Endodermal cell (in vitro differentiated cells): ENCODE measurements around the gene TMCO1. TPM values are rescaled to one million over a fixed set of nuclear protein-coding genes. Genes with fewer than 3 reads are reported as not detected.
A peak's percentile ranks its signal among the peaks of the same experiment; 100 is the strongest.

ENCODE experiments used
- DNase-seq: peaks from one replicate; pipeline ENCODE4 v3.0.0-alpha.2; 2017
- H3K27ac ChIP-seq: 2 replicates; pipeline ENCODE4 v1.5.1; 2013; ENCODE audit warnings: mild to moderate bottlenecking, low read depth, low read length, moderate library complexity
- H3K27me3 ChIP-seq: 2 replicates; pipeline ENCODE4 v1.6.1; 2013; ENCODE audit warnings: mild to moderate bottlenecking, low read length, moderate library complexity; ENCODE audit not compliant: insufficient read depth, control insufficient read depth, poor library complexity, severe bottlenecking
- H3K36me3 ChIP-seq: 2 replicates; pipeline ENCODE4 v1.7.0; 2013; ENCODE audit warnings: mild to moderate bottlenecking, low read length, moderate library complexity; ENCODE audit not compliant: control insufficient read depth, insufficient read depth
- H3K4me1 ChIP-seq: one replicate; pipeline ENCODE4 v1.7.0; 2013; ENCODE audit warnings: low read length; ENCODE audit not compliant: control insufficient read depth, insufficient read depth
- H3K4me3 ChIP-seq: 2 replicates; pipeline ENCODE4 v1.5.1; 2013; ENCODE audit warnings: mild to moderate bottlenecking, low read length, moderate library complexity
- H3K9ac ChIP-seq: 2 replicates; pipeline ENCODE4 v1.6.1; 2013; ENCODE audit warnings: mild to moderate bottlenecking, low read length, moderate library complexity; ENCODE audit not compliant: poor library complexity, severe bottlenecking; ENCODE audit errors: extremely low read depth
- H3K9me3 ChIP-seq: 2 replicates; pipeline ENCODE4 v1.6.1; 2013; ENCODE audit warnings: mild to moderate bottlenecking, low read length, moderate library complexity; ENCODE audit not compliant: control insufficient read depth
- H3K27ac Mint-ChIP-seq: 2 replicates; pipeline ENCODE4 v1.8.0; 2020; ENCODE audit warnings: mixed read lengths
- H3K27me3 Mint-ChIP-seq: 2 replicates; pipeline ENCODE4 v1.8.0; 2021; ENCODE audit warnings: mild to moderate bottlenecking, mixed read lengths; ENCODE audit not compliant: insufficient read depth
- H3K36me3 Mint-ChIP-seq: 2 replicates; pipeline ENCODE4 v1.8.0; 2020; ENCODE audit warnings: low read depth, mixed read lengths
- H3K4me1 Mint-ChIP-seq: 2 replicates; pipeline ENCODE4 v1.8.0; 2020; ENCODE audit warnings: mixed read lengths
- H3K4me3 Mint-ChIP-seq: 2 replicates; pipeline ENCODE4 v1.8.0; 2020; ENCODE audit warnings: mild to moderate bottlenecking, moderate library complexity, mixed read lengths
- H3K9me3 Mint-ChIP-seq: 2 replicates; pipeline ENCODE4 v1.8.0; 2020; ENCODE audit warnings: mild to moderate bottlenecking, mixed read lengths
- WGBS, 2 experiments: methylation state at CpG; one replicate each; pipeline versions ENCODE4 v1.1.5 to v1.1.7; 2013; ENCODE audit warnings: missing lambda C conversion rate in 2 of 2, mixed read lengths in 1 of 2; ENCODE audit not compliant: insufficient coverage in 1 of 2, insufficient read length in 1 of 2; 5-methylcytosine and 5-hydroxymethylcytosine counted together
- total RNA-seq, 2 donors: library from RNA; stranded (reverse); fragmentation: NEBNext Ultra II Directional in 1 of 2; extraction: Animal tissue kit (Norgen Biotek cat#: 25700) in 1 of 2; gene quantifications; 2 replicates in 1 of 2; 3 replicates in 1 of 2; pipeline ENCODE4 v1.2.1, GENCODE V29; 2021
- TF ChIP-seq, protein P1 (sequence below): fragments of 200-600 bp; sonication (generic); conservative IDR thresholded peaks from 2 replicates; pipeline ENCODE4 v1.5.0; 2021; ENCODE audit warnings: antibody characterized with exemption, mild to moderate bottlenecking

Gene TMCO1
- total RNA-seq, 2 donors from 2014 or later: 76.2 to 79.6 TPM

DNA sequence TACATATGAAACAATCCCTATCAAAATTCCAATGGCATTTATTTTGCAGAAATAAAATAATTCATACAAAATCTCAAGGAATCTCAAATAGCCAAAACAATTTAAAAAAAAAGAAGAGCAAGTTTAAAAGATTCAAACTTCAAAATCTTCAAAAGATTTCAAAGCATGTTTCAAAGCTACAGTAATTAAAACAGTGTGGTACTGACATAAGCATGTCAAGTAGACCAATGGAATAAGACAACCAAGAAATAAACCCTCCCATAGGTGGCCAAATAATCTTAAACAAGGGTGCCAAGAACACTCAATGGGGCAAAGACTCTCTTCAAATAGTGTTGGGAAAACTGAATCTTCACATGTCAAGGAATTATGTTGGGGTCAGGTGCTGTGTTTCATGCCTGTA is 30.7 kb upstream of the TMCO1 start:
- Mint-ChIP-seq H3K36me3 (peaks cover 4% of the 10 kb centered on the region), H3K27ac (no peak overlapping the region), H3K27me3 (peaks cover 5% of the 10 kb centered on the region), H3K9me3 (peaks cover 21% of the 10 kb centered on the region), H3K4me3 (no peak overlapping the region), H3K4me1 (peaks cover 8% of the 10 kb centered on the region)
- Histone ChIP-seq H3K4me1 (peaks cover 5% of the 10 kb centered on the region), H3K4me3 (no peak overlapping the region), H3K9ac (no peak overlapping the region), H3K36me3 (no peaks in the 10 kb centered on the region), H3K27ac (no peak overlapping the region), H3K9me3 (peaks cover 13% of the 10 kb centered on the region), H3K27me3 (no peaks in the 10 kb centered on the region)
- TF ChIP-seq, protein P1, sequence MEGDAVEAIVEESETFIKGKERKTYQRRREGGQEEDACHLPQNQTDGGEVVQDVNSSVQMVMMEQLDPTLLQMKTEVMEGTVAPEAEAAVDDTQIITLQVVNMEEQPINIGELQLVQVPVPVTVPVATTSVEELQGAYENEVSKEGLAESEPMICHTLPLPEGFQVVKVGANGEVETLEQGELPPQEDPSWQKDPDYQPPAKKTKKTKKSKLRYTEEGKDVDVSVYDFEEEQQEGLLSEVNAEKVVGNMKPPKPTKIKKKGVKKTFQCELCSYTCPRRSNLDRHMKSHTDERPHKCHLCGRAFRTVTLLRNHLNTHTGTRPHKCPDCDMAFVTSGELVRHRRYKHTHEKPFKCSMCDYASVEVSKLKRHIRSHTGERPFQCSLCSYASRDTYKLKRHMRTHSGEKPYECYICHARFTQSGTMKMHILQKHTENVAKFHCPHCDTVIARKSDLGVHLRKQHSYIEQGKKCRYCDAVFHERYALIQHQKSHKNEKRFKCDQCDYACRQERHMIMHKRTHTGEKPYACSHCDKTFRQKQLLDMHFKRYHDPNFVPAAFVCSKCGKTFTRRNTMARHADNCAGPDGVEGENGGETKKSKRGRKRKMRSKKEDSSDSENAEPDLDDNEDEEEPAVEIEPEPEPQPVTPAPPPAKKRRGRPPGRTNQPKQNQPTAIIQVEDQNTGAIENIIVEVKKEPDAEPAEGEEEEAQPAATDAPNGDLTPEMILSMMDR: no peak
- no peak for DNase-seq

DNA sequence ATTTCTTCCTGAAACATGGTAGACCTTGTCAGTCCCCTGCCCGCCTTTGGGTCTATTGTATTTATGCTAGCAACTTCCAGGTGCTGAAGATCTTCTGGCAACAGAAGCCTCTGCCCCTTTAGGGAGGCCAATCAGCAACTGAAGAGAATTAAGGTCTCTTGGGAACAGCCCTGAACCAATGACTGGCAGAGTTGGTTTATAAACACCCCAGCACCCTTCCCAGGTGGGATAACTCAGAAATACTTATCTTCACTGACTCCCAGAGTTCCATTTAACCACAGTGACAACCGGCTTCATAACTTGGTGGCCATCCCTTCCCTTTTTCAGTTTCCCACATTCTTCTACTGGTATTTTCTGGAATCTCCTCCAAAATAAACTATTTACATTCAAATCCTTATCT is 27.2 kb upstream of the TMCO1 start:
- DNase-seq: peak; percentile 50
- peaks cover 13% of the 10 kb centered on the region for H3K9me3 ChIP-seq
- no peak overlapping the region for H3K4me3 ChIP-seq
- TF ChIP-seq, protein P1: no peak
- H3K27me3 ChIP-seq: no peaks in the 10 kb centered on the region
- H3K36me3 ChIP-seq: no peaks in the 10 kb centered on the region
- Mint-ChIP-seq H3K27ac (peak overlapping the region; percentile 89), H3K9me3 (peaks cover 14% of the 10 kb centered on the region), H3K4me1 (peaks cover 8% of the 10 kb centered on the region), H3K36me3 (peaks cover 4% of the 10 kb centered on the region), H3K27me3 (peaks cover 4% of the 10 kb centered on the region), H3K4me3 (no peak overlapping the region)
- 67 to 75% methylated on average over 2 of the region's 2 CpGs for WGBS, 2 experiments
- H3K4me1 ChIP-seq: peaks cover 5% of the 10 kb centered on the region
- no peak overlapping the region for H3K27ac ChIP-seq
- no peak overlapping the region for H3K9ac ChIP-seq

DNA sequence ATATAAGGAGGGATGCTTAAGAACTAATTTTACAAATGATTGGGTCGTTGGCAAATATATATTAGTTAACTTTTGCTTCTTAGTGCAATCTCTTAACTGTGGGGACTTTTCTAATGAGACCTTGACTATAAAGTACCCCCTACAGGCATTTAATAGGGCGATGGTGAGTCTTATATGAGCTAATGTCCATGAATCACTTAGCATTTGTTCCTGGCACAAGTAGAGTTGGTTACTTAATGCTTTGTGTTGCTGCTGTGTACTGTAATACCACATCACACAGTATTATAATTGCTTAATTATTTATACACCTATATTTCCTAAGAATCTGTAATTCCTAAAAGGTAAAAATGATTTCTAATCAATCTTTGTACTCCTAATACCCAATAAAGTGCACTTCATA is 25.3 kb upstream of the TMCO1 start:
- no peaks in the 10 kb centered on the region for H3K36me3 Mint-ChIP-seq
- WGBS, 2 experiments: 17 to 94% methylated on average over 1 to 2 of the region's 2 CpGs
- DNase-seq: no peak
- Histone ChIP-seq H3K36me3 (no peaks in the 10 kb centered on the region), H3K9me3 (peaks cover 1% of the 10 kb centered on the region), H3K4me3 (no peak overlapping the region), H3K9ac (no peak overlapping the region), H3K27me3 (no peaks in the 10 kb centered on the region), H3K27ac (no peak overlapping the region), H3K4me1 (peaks cover 5% of the 10 kb centered on the region)
- TF ChIP-seq, protein P1: no peak
- H3K9me3 Mint-ChIP-seq: no peaks in the 10 kb centered on the region
- H3K27ac Mint-ChIP-seq: no peak overlapping the region
- peaks cover 4% of the 10 kb centered on the region for H3K27me3 Mint-ChIP-seq
- H3K4me3 Mint-ChIP-seq: no peak overlapping the region
- peaks cover 8% of the 10 kb centered on the region for H3K4me1 Mint-ChIP-seq
